Fibroblast of lung (primary cell): ENCODE measurements around the gene UFC1.

Experiments used
- CTCF ChIP-seq, 2 donors: IDR thresholded peaks in 1 of 2; conservative IDR thresholded peaks in 1 of 2; 1 replicate in 1 of 2; 2 replicates in 1 of 2; pipeline ENCODE4 v1.5.1; 2011 to 2012; ENCODE audit warnings: low read length in 2 of 2, control low read depth in 1 of 2, inconsistent platforms in 1 of 2, low read depth in 1 of 2, mild to moderate bottlenecking in 1 of 2
- EZH2 ChIP-seq: IDR thresholded peaks from 2 replicates; pipeline ENCODE4 v1.5.1; 2012; ENCODE audit warnings: low read length, control low read depth, mild to moderate bottlenecking; ENCODE audit errors: missing control alignments

DNA sequence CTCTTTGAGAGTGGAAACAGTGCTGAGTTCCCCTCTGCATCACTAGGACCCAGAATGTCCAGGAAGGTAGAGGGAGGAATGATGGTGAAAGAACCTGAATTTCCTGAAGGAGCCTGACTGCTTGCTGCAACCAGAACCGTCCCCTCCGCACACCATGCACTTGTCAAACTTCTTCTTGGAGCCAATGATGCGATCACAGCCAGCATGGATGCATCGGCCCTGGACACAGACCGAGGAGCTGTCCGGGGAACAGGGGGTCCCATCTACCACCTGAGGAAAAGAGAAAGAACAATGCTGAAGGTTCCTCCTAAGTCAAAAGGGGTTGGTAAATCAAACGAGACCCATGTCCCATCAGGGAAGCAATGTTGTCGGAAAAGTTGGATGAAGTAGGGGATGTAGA is 38.2 kb downstream of the UFC1 start:
- TF ChIP-seq CTCF (conservative IDR thresholded peaks at IDR 0.05 in 1 of 2, IDR thresholded peaks at IDR 0.05 in 1 of 2; ENCODE audit: low read depth in 1 of 2, low read length in 2 of 2) (no peak), EZH2 (no peak)
